Prostate gland (tissue), 2 donors: ENCODE results near the gene GALNT15.

Source experiments
- POLR2AphosphoS5 ChIP-seq: sonication (generic); formaldehyde crosslinking; IDR thresholded peaks from one replicate; pipeline ENCODE4 v1.6.1; 2017; ENCODE audit warnings: antibody characterized with exemption
- TF ChIP-seq, protein P1 (sequence below), 4 experiments: fragments of 200-600 bp in 2 of 4; fragments of 450-650 bp in 2 of 4; sonication (generic) in 2 of 4; IDR thresholded peaks; 1 replicate in 3 of 4; 2 replicates in 1 of 4; pipeline ENCODE4 v1.5.1; 2016 to 2019; ENCODE audit warnings: antibody characterized with exemption in 4 of 4, mild to moderate bottlenecking in 2 of 4, moderate library complexity in 2 of 4

- TF ChIP-seq, protein P1, sequence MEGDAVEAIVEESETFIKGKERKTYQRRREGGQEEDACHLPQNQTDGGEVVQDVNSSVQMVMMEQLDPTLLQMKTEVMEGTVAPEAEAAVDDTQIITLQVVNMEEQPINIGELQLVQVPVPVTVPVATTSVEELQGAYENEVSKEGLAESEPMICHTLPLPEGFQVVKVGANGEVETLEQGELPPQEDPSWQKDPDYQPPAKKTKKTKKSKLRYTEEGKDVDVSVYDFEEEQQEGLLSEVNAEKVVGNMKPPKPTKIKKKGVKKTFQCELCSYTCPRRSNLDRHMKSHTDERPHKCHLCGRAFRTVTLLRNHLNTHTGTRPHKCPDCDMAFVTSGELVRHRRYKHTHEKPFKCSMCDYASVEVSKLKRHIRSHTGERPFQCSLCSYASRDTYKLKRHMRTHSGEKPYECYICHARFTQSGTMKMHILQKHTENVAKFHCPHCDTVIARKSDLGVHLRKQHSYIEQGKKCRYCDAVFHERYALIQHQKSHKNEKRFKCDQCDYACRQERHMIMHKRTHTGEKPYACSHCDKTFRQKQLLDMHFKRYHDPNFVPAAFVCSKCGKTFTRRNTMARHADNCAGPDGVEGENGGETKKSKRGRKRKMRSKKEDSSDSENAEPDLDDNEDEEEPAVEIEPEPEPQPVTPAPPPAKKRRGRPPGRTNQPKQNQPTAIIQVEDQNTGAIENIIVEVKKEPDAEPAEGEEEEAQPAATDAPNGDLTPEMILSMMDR (IDR thresholded peaks at IDR 0.05), result no peak
- no peak for TF ChIP-seq POLR2AphosphoS5
Observed at GRCh38 chr3:16137044-16137443, 37.4 kb upstream of the GALNT15 start.
